ENCODE measurements around the gene HBP1.

Gene HBP1

GRCh38 chr7:107179326-107180164 is 10.7 kb downstream of the HBP1 start:
- no peak overlapping the region for H3K27ac ChIP-seq (replicated peaks)
- no peak overlapping the region for H3K4me3 ChIP-seq (replicated peaks; ENCODE audit: insufficient read depth, low read length)
- H3K27me3 ChIP-seq (ENCODE audit: insufficient read depth, poor library complexity, severe bottlenecking), result no peaks in the 10 kb centered on the region
- no peak for DNase-seq (ENCODE audit: low read depth in 1 of 2, low spot score in 1 of 2)
- TF ChIP-seq GABPA (IDR thresholded peaks at IDR 0.05; ENCODE audit: low read depth), result no peak
- TF ChIP-seq CTCF (IDR thresholded peaks at IDR 0.05; ENCODE audit: insufficient read depth, low read length), result no peak
- TF ChIP-seq POLR2AphosphoS5 (IDR thresholded peaks at IDR 0.05; ENCODE audit: low read depth), result no peak
- TF ChIP-seq REST (IDR thresholded peaks at IDR 0.05; ENCODE audit: insufficient replicate concordance, low read depth), result no peak
- TF ChIP-seq SPI1 (IDR thresholded peaks at IDR 0.05; ENCODE audit: borderline replicate concordance, low read depth), result no peak

- no peak overlapping the region for H3K4me3 ChIP-seq (replicated peaks; ENCODE audit: insufficient read depth, low read length)
- H3K27me3 ChIP-seq (ENCODE audit: insufficient read depth, poor library complexity, severe bottlenecking), result no peaks in the 10 kb centered on the region
- DNase-seq (ENCODE audit: low read depth in 1 of 2, low spot score in 1 of 2), result no peak
- H3K27ac ChIP-seq (replicated peaks), result no peak overlapping the region
- TF ChIP-seq REST (IDR thresholded peaks at IDR 0.05; ENCODE audit: insufficient replicate concordance, low read depth) (no peak), CTCF (IDR thresholded peaks at IDR 0.05; ENCODE audit: insufficient read depth, low read length) (no peak), SPI1 (IDR thresholded peaks at IDR 0.05; ENCODE audit: borderline replicate concordance, low read depth) (no peak)
Measured at GRCh38 chr7:107180378-107180777, 11.6 kb downstream of the HBP1 start.

GRCh38 chr7:107181172-107181571 is 12.4 kb downstream of the HBP1 start:
- Histone ChIP-seq H3K27ac (replicated peaks) (no peak overlapping the region), H3K4me3 (replicated peaks; ENCODE audit: insufficient read depth, low read length) (no peak overlapping the region), H3K27me3 (ENCODE audit: insufficient read depth, poor library complexity, severe bottlenecking) (no peaks in the 10 kb centered on the region)
- TF ChIP-seq GABPA (IDR thresholded peaks at IDR 0.05; ENCODE audit: low read depth) (no peak), REST (IDR thresholded peaks at IDR 0.05; ENCODE audit: insufficient replicate concordance, low read depth) (no peak), SPI1 (IDR thresholded peaks at IDR 0.05; ENCODE audit: borderline replicate concordance, low read depth) (no peak), POLR2AphosphoS5 (IDR thresholded peaks at IDR 0.05; ENCODE audit: low read depth) (no peak), CTCF (IDR thresholded peaks at IDR 0.05; ENCODE audit: insufficient read depth, low read length) (no peak)
- no peak for DNase-seq (ENCODE audit: low read depth in 1 of 2, low spot score in 1 of 2)

Measured in HL-60 (cell line).